Measurements from ENCODE around the gene JUND.

Gene JUND

DNA sequence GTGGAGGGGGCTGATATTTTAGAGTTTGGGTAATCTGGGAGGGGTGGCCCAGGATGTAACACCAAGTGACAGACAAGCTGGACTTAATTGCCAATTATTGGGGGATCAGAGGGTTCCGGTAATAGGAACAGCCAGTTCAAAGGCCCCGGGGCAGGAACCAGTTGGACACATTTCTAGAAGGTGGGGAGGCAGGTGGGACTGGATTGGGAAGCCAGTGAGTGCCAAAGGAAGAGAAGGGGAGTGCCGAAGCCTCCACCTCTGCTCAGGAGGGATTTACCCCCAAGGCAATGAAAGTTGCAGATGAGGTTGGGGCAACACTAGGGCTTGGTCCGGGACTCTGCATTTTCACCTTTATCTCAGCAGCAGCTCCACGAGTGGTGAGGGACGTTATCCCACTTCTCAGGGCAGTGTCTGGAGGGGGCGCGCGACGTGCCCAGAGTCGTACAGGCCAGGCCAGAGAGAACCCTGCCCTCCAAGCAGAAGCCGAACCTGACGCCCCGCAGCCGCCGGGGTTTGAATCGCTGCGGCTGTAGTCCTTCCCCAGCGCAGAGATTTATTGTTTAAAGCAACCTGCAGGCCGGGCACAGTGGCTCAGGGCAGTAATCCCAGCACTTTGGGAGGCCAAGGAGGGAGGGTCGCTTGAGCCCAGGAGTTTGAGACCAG is 5.7 kb upstream of the JUND start:
- peak overlapping the region; percentile 40 for H3K4me3 ChIP-seq (ENCODE audit: low read depth, low read length)
- H3K36me3 ChIP-seq (ENCODE audit: control insufficient read depth, insufficient read depth, low read length) = no peaks in the 10 kb centered on the region
- peak overlapping the region; percentile 58 for H3K9ac ChIP-seq (ENCODE audit: low read length)
- no peaks in the 10 kb centered on the region for H3K9me3 ChIP-seq (ENCODE audit: control insufficient read depth, insufficient read depth, low read depth, low read length)
- H3K27me3 ChIP-seq (ENCODE audit: control insufficient read depth, insufficient read depth, low read length) = no peaks in the 10 kb centered on the region
- H3K27ac ChIP-seq (ENCODE audit: low read depth, low read length) = peak overlapping the region; percentile 20; the same call in 1 of the 2 replicates
- peaks cover 32% of the 10 kb centered on the region for H3K4me1 ChIP-seq (ENCODE audit: control insufficient read depth, insufficient read depth, low read length)

DNA sequence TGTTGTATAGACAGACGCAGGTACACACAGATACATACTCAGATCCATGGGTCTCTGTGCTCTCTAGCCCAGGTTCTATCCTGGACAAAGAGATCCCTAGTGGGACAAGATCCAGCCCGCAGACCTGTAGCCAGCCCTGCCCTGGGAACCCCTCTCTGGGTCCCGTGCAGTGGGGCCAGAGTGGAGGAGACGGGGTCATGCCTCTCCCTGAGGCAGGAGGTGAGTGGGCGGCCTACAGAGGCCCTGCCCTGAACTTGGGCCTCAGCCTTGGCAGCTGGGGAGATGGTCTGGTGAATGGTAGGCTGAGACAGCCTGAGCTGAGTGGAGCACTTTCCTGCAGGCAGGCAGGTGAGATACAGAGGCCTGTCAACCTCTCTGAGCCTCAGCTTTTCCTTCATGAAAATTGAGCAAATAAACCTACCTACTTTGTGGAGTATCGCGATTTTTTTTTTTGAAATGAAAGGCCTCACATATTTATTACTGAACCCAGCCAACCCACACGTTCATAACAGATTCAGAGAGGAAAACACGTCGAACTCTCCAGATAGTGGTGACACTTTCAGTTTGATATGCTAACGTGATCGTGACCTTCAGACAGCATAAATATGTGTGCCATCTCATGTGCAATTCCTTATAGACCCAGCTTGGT is 3.4 kb upstream of the JUND start:
- no peaks in the 10 kb centered on the region for H3K36me3 ChIP-seq (ENCODE audit: control insufficient read depth, insufficient read depth, low read length)
- H3K27ac ChIP-seq (ENCODE audit: low read depth, low read length) = no peak overlapping the region
- no peak overlapping the region for H3K9ac ChIP-seq (ENCODE audit: low read length)
- no peak overlapping the region for H3K4me3 ChIP-seq (ENCODE audit: low read depth, low read length)
- no peaks in the 10 kb centered on the region for H3K27me3 ChIP-seq (ENCODE audit: control insufficient read depth, insufficient read depth, low read length)
- peaks cover 28% of the 10 kb centered on the region for H3K4me1 ChIP-seq (ENCODE audit: control insufficient read depth, insufficient read depth, low read length)
- no peaks in the 10 kb centered on the region for H3K9me3 ChIP-seq (ENCODE audit: control insufficient read depth, insufficient read depth, low read depth, low read length)

GRCh38 chr19:18283338-18283737 is 1.9 kb upstream of the JUND start:
- no peak overlapping the region for H3K9ac ChIP-seq (ENCODE audit: low read length)
- H3K9me3 ChIP-seq (ENCODE audit: control insufficient read depth, insufficient read depth, low read depth, low read length) = no peaks in the 10 kb centered on the region
- H3K27me3 ChIP-seq (ENCODE audit: control insufficient read depth, insufficient read depth, low read length) = no peaks in the 10 kb centered on the region
- peaks cover 32% of the 10 kb centered on the region for H3K4me1 ChIP-seq (ENCODE audit: control insufficient read depth, insufficient read depth, low read length)
- H3K27ac ChIP-seq (ENCODE audit: low read depth, low read length) = no peak overlapping the region
- no peak overlapping the region for H3K4me3 ChIP-seq (ENCODE audit: low read depth, low read length)
- peaks cover 8% of the 10 kb centered on the region for H3K36me3 ChIP-seq (ENCODE audit: control insufficient read depth, insufficient read depth, low read length)

- Histone ChIP-seq H3K4me3 (ENCODE audit: low read depth, low read length) (peak overlapping the region; percentile 72), H3K27me3 (ENCODE audit: control insufficient read depth, insufficient read depth, low read length) (no peaks in the 10 kb centered on the region), H3K9ac (ENCODE audit: low read length) (peak overlapping the region; percentile 91), H3K36me3 (ENCODE audit: control insufficient read depth, insufficient read depth, low read length) (peaks cover 13% of the 10 kb centered on the region), H3K9me3 (ENCODE audit: control insufficient read depth, insufficient read depth, low read depth, low read length) (no peaks in the 10 kb centered on the region), H3K27ac (ENCODE audit: low read depth, low read length) (peak overlapping the region; percentile 98; the same call in 1 of the 2 replicates), H3K4me1 (ENCODE audit: control insufficient read depth, insufficient read depth, low read length) (peaks cover 32% of the 10 kb centered on the region)
Measured at GRCh38 chr19:18282788-18283141, 1.3 kb upstream of the JUND start.

- Histone ChIP-seq H3K27me3 (ENCODE audit: control insufficient read depth, insufficient read depth, low read length) (no peaks in the 10 kb centered on the region), H3K4me3 (ENCODE audit: low read depth, low read length) (peak overlapping the region; percentile 72), H3K9ac (ENCODE audit: low read length) (peak overlapping the region; percentile 91), H3K27ac (ENCODE audit: low read depth, low read length) (peak overlapping the region; percentile 98), H3K9me3 (ENCODE audit: control insufficient read depth, insufficient read depth, low read depth, low read length) (no peaks in the 10 kb centered on the region), H3K4me1 (ENCODE audit: control insufficient read depth, insufficient read depth, low read length) (peaks cover 28% of the 10 kb centered on the region), H3K36me3 (ENCODE audit: control insufficient read depth, insufficient read depth, low read length) (peaks cover 13% of the 10 kb centered on the region)
Measured at GRCh38 chr19:18282021-18282787, 782 bp upstream of the JUND start.

DNA sequence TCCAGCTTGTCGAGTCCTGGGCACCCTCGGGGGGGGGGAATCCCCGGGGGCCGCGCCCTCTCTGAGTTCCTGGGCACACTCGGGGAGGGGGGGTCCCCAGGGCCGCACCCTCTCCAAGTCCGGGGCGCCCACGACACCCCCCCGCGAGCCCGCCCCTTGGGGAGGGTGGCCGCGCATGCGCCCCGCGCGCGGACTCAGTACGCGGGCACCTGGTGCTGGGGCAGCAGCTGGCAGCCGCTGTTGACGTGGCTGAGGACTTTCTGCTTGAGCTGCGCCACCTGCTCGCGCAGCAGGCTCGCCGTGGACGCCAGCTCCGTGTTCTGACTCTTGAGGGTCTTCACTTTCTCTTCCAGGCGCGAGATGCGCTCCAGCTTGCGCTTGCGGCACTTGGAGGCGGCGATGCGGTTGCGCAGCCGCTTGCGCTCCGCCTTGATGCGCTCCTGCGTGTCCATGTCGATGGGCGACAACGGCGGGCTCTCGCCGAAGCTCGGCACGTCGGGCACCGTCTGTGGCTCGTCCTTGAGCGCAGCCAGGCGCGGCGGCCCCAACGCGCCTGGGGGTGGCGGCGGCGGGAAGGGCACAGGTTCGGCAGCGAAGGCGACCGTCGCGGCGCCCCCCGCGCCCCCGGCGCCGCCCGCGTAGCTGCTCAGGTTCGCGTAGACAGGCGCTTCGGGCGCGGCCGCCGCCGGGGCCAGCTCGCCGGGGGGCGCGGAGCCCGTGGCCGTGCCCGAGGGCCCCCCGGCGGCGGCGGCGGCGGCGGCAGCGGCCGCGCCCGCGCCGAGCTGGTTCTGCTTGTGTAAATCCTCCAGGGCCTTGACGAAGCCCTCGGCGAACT is 958 bp downstream of the JUND start:
- Histone ChIP-seq H3K9ac (ENCODE audit: low read length) (peak overlapping the region; percentile 92), H3K4me1 (ENCODE audit: control insufficient read depth, insufficient read depth, low read length) (peaks cover 20% of the 10 kb centered on the region; the same call in 1 of the 2 replicates), H3K4me3 (ENCODE audit: low read depth, low read length) (peak overlapping the region; percentile 96), H3K27me3 (ENCODE audit: control insufficient read depth, insufficient read depth, low read length) (no peaks in the 10 kb centered on the region), H3K36me3 (ENCODE audit: control insufficient read depth, insufficient read depth, low read length) (peaks cover 13% of the 10 kb centered on the region), H3K27ac (ENCODE audit: low read depth, low read length) (peak overlapping the region; percentile 90), H3K9me3 (ENCODE audit: control insufficient read depth, insufficient read depth, low read depth, low read length) (no peaks in the 10 kb centered on the region)

DNA sequence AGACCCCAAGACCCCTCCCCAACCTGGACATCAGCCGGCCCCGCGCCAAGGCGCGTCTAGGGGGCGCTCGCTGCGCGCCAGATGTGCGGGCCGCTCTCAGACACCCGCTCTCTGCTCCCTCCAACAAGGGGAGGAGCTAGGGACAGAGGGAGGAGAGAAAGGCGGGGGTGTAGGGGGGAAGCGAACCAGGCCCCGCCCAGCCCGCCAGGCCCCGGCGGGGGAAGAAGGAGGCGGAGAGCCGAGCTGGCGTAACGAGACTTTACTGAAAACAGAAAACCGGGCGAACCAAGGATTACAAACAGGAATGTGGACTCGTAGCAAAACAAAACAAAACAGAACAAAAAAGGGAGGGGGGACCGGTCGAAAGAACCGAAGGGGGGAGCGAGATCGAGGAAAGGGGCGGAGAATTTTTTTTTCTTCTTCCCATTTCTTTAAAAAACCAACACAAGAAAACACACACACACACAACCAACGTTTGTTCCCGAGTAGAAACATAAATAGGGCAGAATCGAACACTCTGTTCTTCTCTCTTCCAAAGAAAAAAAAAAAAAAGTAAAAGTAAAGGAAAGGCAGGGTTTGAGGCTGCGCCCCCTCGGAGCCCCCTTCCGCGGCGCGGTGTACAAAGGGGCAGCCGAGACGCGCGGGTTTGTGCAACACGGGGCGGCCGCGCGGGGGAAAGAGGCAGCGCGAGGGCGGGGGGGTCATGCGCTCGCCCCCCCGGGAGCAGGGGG is 1.7 kb downstream of the JUND start:
- H3K27ac ChIP-seq (ENCODE audit: low read depth, low read length) = peak overlapping the region; percentile 86
- peaks cover 13% of the 10 kb centered on the region for H3K36me3 ChIP-seq (ENCODE audit: control insufficient read depth, insufficient read depth, low read length)
- no peaks in the 10 kb centered on the region for H3K9me3 ChIP-seq (ENCODE audit: control insufficient read depth, insufficient read depth, low read depth, low read length)
- no peaks in the 10 kb centered on the region for H3K27me3 ChIP-seq (ENCODE audit: control insufficient read depth, insufficient read depth, low read length)
- peak overlapping the region; percentile 96 for H3K4me3 ChIP-seq (ENCODE audit: low read depth, low read length)
- H3K9ac ChIP-seq (ENCODE audit: low read length) = peak overlapping the region; percentile 92
- H3K4me1 ChIP-seq (ENCODE audit: control insufficient read depth, insufficient read depth, low read length) = peaks cover 28% of the 10 kb centered on the region; the same call in 1 of the 2 replicates

DNA sequence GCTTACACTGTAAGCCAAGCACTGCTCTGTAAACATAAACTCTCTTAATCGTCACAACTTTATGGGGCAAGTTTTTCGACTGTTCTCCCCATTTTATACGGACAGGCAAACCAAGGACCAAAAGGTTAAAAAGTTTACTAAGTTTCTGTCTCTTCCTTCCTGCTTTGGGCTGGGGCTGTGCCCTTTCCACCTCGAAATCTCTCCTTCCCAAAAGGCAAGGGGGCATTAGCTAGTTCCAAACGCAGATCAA is 2.2 kb downstream of the JUND start:
- no peaks in the 10 kb centered on the region for H3K27me3 ChIP-seq (ENCODE audit: control insufficient read depth, insufficient read depth, low read length)

DNA sequence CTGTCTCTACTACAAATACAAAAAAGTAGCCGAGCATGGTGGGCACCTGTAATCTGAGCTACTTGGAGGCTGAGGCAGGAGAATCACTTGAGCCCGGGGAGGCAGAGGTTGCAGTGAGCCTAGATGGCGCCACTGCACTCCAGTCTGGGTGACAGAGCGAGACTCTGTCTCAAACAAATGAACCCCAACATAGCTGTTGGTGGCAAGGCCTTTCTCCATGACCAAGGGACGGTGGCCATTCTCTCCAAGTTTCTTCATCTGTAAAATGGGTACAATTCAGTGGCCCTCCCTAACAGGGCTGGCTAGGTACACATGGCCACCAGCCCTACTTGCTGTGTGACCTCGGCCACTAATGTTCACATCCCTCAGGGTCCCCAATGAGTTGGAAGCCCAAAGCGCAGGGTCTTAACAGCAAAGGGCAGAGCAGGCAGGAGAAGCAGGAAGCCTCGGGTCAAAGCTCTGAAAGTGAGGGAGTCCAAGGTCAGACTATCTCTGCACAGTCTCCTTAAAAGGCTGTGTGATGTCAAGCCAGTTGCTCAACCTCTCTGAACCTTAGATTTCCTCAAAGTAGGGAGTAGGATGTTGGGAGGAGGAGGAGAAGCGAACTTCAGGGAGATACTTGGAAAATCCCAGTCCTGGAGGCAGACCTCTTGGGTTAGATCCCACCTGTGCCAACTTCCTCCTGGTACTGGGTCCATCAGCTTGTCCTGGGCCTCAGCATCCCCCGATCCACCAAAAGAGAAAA is 2.7 kb downstream of the JUND start:
- Histone ChIP-seq H3K36me3 (ENCODE audit: control insufficient read depth, insufficient read depth, low read length) (peaks cover 13% of the 10 kb centered on the region), H3K9ac (ENCODE audit: low read length) (peak overlapping the region; percentile 54), H3K27me3 (ENCODE audit: control insufficient read depth, insufficient read depth, low read length) (no peaks in the 10 kb centered on the region), H3K27ac (ENCODE audit: low read depth, low read length) (no peak overlapping the region), H3K4me1 (ENCODE audit: control insufficient read depth, insufficient read depth, low read length) (peaks cover 32% of the 10 kb centered on the region; the same call in 1 of the 2 replicates), H3K4me3 (ENCODE audit: low read depth, low read length) (peak overlapping the region; percentile 96), H3K9me3 (ENCODE audit: control insufficient read depth, insufficient read depth, low read depth, low read length) (no peaks in the 10 kb centered on the region)

More for the DNA sequence above, 2.2 kb downstream of the JUND start:
- Histone ChIP-seq H3K9ac (ENCODE audit: low read length) (peak overlapping the region; percentile 54), H3K27ac (ENCODE audit: low read depth, low read length) (no peak overlapping the region), H3K4me1 (ENCODE audit: control insufficient read depth, insufficient read depth, low read length) (peaks cover 32% of the 10 kb centered on the region; the same call in 1 of the 2 replicates), H3K36me3 (ENCODE audit: control insufficient read depth, insufficient read depth, low read length) (peaks cover 13% of the 10 kb centered on the region), H3K4me3 (ENCODE audit: low read depth, low read length) (peak overlapping the region; percentile 96), H3K9me3 (ENCODE audit: control insufficient read depth, insufficient read depth, low read depth, low read length) (no peaks in the 10 kb centered on the region)

Data from HUES6 (cell line).